GM13976 (cell line): ENCODE measurements around the gene SMIM13.

Source experiments
- DNase-seq: peaks from one replicate; pipeline ENCODE4 v3.0.0; 2012; ENCODE audit warnings: low spot score
- in situ Hi-C: fragments of 300-500 bp; cut with MboI; formaldehyde crosslinking; loops from one replicate; pipeline ENCODE4 v1.12.0; 2022; ENCODE audit warnings: low sequenced_read_pairs, mixed read lengths, inconsistent platforms; ENCODE audit not compliant: unreplicated experiment
- TF ChIP-seq, protein P1 (sequence below): IDR thresholded peaks from 2 replicates; pipeline ENCODE4 v1.5.1; 2012; ENCODE audit warnings: borderline replicate concordance, mild to moderate bottlenecking; ENCODE audit not compliant: insufficient read depth; ENCODE audit errors: extremely low read depth, missing control alignments, control extremely low read depth

Gene SMIM13

DNA sequence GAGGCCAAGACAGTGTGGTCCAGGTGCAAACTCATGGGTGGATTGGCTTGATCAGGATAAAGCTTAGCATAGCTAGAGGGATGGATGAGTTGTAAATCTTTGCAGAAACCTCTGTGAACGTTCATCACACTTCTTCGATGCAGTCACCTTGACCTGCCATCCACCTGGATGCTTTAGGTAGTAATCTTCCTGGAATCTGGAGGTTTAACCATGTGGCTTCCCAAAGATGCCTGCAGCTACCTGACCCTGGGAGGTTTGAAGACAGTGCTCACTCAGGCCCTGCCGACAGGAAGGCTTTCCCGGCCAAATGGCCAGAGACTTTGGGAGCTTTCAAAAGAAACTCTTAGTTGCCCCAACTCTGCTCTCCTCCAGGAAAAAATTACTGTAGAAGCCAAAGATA is 73.3 kb downstream of the SMIM13 start:
- no peak for DNase-seq
- TF ChIP-seq, protein P1, sequence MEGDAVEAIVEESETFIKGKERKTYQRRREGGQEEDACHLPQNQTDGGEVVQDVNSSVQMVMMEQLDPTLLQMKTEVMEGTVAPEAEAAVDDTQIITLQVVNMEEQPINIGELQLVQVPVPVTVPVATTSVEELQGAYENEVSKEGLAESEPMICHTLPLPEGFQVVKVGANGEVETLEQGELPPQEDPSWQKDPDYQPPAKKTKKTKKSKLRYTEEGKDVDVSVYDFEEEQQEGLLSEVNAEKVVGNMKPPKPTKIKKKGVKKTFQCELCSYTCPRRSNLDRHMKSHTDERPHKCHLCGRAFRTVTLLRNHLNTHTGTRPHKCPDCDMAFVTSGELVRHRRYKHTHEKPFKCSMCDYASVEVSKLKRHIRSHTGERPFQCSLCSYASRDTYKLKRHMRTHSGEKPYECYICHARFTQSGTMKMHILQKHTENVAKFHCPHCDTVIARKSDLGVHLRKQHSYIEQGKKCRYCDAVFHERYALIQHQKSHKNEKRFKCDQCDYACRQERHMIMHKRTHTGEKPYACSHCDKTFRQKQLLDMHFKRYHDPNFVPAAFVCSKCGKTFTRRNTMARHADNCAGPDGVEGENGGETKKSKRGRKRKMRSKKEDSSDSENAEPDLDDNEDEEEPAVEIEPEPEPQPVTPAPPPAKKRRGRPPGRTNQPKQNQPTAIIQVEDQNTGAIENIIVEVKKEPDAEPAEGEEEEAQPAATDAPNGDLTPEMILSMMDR: no peak

DNA sequence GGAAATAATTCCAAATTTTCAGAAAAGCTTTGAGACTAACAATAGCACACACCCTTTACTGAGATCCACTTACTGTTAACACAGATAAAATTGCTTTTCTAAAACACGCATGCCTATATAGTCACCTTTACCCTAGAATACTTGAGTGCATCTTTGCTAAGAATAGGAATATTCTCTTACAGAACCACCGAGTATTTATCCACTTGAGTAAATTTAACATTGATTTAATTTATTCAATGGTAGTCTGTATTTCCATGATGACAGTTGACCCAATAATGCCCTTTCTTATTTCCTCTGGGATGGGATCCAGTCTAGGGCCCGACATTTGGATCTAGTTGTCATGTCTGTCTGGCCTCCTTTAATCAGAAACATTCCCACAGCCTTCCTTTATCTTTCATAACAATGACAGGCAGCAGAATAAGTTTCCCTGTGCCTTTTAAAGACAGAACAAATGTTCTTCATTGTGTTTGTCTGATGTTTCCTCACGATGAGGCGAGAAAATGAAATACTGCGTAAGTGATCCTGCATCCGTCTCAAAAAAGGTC is 74.5 kb downstream of the SMIM13 start:
- no peak for DNase-seq
- in situ Hi-C loops: no loop called here
- TF ChIP-seq, protein P1: no peak

More for the DNA sequence above, 73.3 kb downstream of the SMIM13 start:
- in situ Hi-C loops: no loop called here

- in situ Hi-C loops: no loop called here
- TF ChIP-seq, protein P1: no peak
Measured at GRCh38 chr6:11171952-11172351, 78.3 kb downstream of the SMIM13 start.

GRCh38 chr6:11172501-11173327 is 79.1 kb downstream of the SMIM13 start:
- TF ChIP-seq, protein P1: peak; percentile 83
- DNase-seq: peak; percentile 66
- in situ Hi-C loops: no loop called here

More at GRCh38 chr6:11171952-11172351, 78.3 kb downstream of the SMIM13 start:
- DNase-seq: no peak

- DNase-seq: no peak
- in situ Hi-C loops: no loop called here
- TF ChIP-seq, protein P1: no peak
Measured at GRCh38 chr6:11174242-11174611, 80.6 kb downstream of the SMIM13 start.

DNA sequence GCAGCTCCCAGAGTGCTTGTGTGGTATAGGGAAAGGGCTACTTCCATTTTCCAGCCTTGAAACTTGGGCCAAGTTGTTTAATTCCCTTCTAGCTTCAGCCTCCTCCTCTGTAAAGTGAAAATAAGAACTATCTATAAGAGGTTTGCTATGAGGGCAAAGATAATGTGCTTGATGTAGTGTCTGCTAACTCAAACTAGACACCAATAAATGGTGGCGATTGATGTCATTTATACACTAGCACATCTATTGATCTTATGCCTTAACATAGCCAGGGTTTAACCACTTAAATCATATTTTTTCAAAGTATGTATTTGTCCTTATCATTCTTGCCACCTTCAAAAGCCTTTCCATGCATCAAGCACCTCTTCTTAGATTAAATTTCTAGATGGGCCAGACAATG is 83.6 kb downstream of the SMIM13 start:
- TF ChIP-seq, protein P1: no peak
- in situ Hi-C loops: no loop called here
- DNase-seq: no peak
